Putamen (tissue), 1 donor: ENCODE data around the gene AP2M1.
"Not testable (repeated sequence)": the region's sequence is repeated elsewhere in the genome, so short reads cannot be mapped to it uniquely, and the experiment has no call there.

Experiments
- DNase-seq: peaks from one replicate; pipeline ENCODE4 v3.0.0-alpha.2; 2016; ENCODE audit warnings: low spot score

The AP2M1 gene

GRCh38 chr3:184157206-184157605, 17.4 kb upstream of the AP2M1 start:
- DNase-seq = no peak

DNA sequence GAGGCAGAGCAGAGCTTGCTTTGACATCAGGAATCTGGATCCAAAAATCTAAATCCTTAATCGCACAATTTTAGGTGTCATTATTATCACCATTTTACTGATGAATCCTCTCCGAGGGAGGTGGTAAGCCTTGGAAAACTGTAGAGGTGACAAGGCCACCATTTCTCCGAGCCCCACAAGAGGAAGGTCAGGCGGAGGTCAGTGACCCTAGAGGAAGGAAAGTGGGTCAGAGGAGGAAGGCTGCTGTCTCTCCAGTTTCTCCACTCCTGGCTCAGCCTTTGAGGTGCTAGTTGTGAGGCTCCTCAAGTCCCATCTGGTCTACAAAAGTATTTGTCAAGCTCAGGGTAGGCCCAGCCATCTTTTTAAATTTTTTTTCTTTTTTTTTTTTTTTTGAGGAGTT, 16.3 kb upstream of the AP2M1 start:
- DNase-seq = no peak

GRCh38 chr3:184160456-184160855, 14.2 kb upstream of the AP2M1 start:
- DNase-seq = no peak

GRCh38 chr3:184162571-184163070, 12.0 kb upstream of the AP2M1 start:
- DNase-seq = not testable (repeated sequence)

- no peak for DNase-seq
These were observed 9.9 kb upstream of the AP2M1 start for GRCh38 chr3:184164648-184165330.

GRCh38 chr3:184165543-184165942, 9.1 kb upstream of the AP2M1 start:
- no peak for DNase-seq

DNA sequence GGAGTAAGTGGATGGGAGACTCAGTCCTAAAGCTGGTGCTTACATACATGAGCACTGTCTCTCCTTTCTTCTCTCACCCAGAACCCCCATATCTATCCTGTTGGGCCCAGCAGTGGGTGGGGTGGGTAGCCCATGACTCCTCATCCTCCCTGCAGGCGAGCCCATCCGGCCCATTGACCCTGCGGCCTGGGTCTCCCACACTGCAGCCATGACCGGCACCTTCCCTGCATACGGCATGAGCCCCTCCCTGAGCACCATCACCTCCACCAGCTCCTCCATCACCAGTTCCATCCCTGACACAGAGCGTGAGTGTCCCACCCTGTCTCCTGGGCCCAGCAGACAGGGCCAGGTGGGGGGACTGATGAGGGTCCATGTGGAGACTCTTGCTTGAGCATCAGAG, 8.0 kb upstream of the AP2M1 start:
- no peak for DNase-seq

DNA sequence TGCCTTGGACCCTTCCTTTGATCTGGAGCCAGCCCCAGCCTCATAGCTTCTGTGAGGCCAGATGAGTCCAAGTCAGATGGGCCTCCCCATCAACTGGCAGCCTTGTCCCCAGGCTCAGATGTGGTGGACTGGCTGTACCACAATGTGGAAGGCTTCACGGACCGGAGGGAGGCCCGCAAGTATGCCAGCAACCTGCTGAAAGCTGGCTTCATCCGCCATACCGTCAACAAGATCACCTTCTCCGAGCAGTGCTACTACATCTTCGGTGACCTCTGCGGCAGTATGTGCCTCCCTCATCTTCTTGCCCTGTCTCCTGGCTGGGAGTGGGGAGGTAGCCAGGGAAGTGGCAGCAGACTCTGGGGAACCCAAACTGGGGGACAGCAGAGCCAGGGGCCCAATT, 6.9 kb upstream of the AP2M1 start:
- no peak for DNase-seq

DNA sequence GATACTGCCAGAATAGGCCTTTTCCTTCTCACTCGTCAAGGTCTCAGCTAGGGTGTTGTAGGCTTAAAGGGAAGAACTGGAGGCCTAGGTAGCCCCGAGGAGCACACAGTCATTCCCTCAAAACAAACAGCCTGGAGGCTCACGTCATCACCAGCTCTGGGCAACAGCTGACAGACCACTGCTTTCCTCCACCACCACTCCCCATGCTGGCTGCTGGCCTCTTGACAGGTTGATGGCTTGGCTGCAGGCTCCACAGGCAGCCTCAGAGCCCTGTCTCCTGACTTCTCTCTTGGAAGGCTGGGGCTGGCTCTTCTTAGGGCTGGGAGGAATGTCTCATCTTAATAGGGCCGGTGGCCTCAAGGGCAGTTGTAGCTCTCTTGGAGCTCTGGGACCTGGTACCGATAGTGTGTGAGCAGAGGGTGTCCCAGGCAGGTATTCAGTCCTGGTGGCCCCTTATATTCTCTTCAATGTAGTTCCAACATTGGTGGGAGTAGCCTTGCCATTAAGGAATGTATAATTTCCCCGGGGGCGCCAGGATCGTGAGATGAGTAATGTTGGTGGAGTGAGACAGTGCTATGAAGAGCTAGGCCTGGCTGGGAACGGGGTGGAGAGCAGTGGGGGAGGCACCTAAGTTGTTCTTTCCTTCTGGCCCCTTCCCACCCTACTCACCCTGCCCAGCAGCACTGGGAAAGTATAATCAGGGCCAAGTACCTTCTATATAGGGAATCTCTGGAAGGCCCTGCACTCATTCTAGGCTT, 6.1 kb upstream of the AP2M1 start:
- no peak for DNase-seq

GRCh38 chr3:184169896-184170875, 4.5 kb upstream of the AP2M1 start:
- no peak for DNase-seq

GRCh38 chr3:184171562-184171961, 3.1 kb upstream of the AP2M1 start:
- no peak for DNase-seq

DNA sequence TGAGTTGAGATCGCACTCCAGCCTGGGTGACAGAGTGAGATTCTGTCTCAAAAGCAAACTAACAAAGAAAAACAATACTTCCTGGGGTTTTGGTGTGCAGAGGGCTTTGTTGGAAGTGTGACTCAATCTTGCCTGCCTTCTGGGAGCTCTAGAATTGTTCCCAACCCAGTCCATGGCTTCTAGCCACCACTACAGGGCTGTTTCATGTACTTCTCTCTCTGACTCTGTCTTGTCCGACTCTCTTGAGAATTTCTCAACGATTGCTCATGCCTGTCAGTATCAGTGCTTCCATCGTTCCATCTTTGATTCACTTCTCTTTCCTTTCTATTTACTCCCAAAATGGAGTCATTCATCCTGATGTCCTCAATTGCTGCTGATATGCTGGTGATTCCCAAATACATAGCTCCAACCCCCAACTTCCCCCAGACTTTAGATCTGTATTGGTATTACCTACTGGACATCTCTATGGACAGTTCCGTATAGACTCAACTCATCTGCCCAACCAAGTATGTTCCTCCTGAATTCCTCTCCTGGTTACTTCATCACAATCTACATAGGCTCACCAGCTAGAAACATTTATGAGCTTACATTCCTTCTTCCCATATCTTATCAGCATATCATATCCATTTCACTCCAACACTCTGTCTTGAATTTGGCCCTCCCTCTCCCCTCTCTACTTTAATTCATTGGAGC, 1.8 kb upstream of the AP2M1 start:
- DNase-seq = no peak

DNA sequence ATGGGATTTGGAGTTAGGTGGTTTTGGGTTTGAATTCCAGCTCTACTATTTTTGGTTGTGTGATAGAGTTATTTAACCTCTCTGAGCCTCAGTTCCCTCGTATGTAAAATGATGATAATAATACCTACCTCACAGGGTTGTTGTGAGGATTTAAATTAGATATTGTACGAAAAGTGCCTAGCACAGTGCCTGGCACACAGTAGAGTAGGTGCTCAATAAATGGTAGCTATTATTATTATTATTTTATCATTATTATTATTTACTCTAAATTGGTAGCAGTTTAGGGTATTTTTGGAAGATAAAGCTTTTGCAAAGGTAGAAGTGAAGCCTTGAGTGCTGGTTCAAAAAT, 1.3 kb upstream of the AP2M1 start:
- no peak for DNase-seq

DNA sequence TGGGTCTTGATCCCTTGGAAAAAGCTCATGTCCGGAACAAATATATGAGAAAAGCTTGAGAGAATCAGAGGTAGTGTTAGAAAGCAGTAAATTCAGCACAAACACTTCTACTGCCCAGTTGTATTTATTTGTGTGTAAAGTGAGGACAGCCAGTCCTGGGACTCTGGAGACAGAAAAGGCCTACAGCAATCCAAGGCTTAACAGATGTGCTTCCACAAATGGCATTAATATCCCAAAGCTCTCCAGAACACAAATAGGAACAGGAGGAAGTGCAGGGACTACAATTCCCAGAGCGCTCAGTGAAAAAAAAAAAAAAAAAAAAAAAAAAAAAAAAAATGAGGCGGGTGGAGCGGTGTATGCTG, 390 bp upstream of the AP2M1 start:
- no peak for DNase-seq

- no peak for DNase-seq
These were observed 851 bp downstream of the AP2M1 start for GRCh38 chr3:184175506-184175905.

DNA sequence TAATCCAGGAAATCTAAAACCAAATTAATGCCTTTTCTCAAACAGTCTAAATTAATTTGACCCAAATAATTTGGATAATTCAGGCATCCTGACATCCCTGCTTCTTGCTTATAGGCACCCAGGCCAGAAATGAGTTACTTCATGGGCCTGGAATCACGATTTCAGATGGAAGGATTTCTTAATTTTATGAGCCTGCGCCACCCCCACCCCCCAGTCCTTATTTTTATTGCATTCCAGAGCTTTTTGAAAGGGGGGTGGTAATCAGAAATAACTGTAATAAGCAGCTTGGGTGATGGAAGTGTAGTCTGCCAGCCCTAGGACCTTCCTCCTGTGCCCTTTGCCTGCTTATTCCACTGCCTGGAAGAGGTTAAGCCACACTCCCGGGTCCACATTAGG, 1.3 kb downstream of the AP2M1 start:
- no peak for DNase-seq

GRCh38 chr3:184176377-184177330, 2.0 kb downstream of the AP2M1 start:
- DNase-seq = peak; percentile 50

- no peak for DNase-seq
These were observed 2.7 kb downstream of the AP2M1 start for GRCh38 chr3:184177331-184177731.

- DNase-seq = no peak
These were observed 3.2 kb downstream of the AP2M1 start for GRCh38 chr3:184177767-184178306.

- DNase-seq = no peak
These were observed 4.0 kb downstream of the AP2M1 start for GRCh38 chr3:184178521-184179138.
